ENCODE data around the gene MS4A6E.

MS4A6E gene

GRCh38 chr11:60390419-60390818 lies 63.4 kb downstream of the MS4A6E start:
- Histone ChIP-seq H3K27ac (no peak overlapping the region), H3K36me3 (no peaks in the 10 kb centered on the region), H3K4me3 (ENCODE audit: low read depth in 1 of 2, low read length in 1 of 2) (no peak overlapping the region), H3K9me3 (no peaks in the 10 kb centered on the region), H3K4me1 (ENCODE audit: control insufficient read depth in 1 of 2, insufficient read depth in 1 of 2, low read depth in 1 of 2, low read length in 1 of 2) (peaks cover 14 to 22% of the 10 kb centered on the region in 2 experiments), H3K27me3 (no peaks in the 10 kb centered on the region)
- TF ChIP-seq CTCF (IDR thresholded peaks at IDR 0.05): no peak

Measured in neutrophil (primary cell).